Parathyroid adenoma (tissue), 2 donors: Measurements from ENCODE around the gene RUNX3.

Source experiments
- H2AFZ ChIP-seq: fragments of 300-600 bp; sonication (generic); one replicate; pipeline ENCODE4 v1.7.0; 2017; ENCODE audit warnings: antibody characterized with exemption, mild to moderate bottlenecking
- H3K27ac ChIP-seq: fragments of 300-600 bp; sonication (generic); one replicate; pipeline ENCODE4 v1.7.0; 2017
- H3K27me3 ChIP-seq: fragments of 300-600 bp; sonication (generic); one replicate; pipeline ENCODE4 v1.7.0; 2017; ENCODE audit warnings: low read length; ENCODE audit not compliant: control insufficient read depth, insufficient read depth
- H3K36me3 ChIP-seq: fragments of 300-600 bp; sonication (generic); one replicate; pipeline ENCODE4 v1.7.0; 2017; ENCODE audit warnings: low read length; ENCODE audit not compliant: control insufficient read depth, insufficient read depth
- H3K4me1 ChIP-seq: fragments of 300-600 bp; sonication (generic); one replicate; pipeline ENCODE4 v1.7.0; 2017; ENCODE audit warnings: control low read depth
- H3K4me2 ChIP-seq: fragments of 300-600 bp; sonication (generic); one replicate; pipeline ENCODE4 v1.7.0; 2017; ENCODE audit warnings: low read length
- H3K4me3 ChIP-seq: fragments of 300-600 bp; sonication (generic); one replicate; pipeline ENCODE4 v1.7.0; 2017; ENCODE audit warnings: low read depth, low read length
- H3K79me2 ChIP-seq: fragments of 300-600 bp; sonication (generic); one replicate; pipeline ENCODE4 v1.7.0; 2017; ENCODE audit warnings: control low read depth
- H3K9ac ChIP-seq: fragments of 300-600 bp; sonication (generic); one replicate; pipeline ENCODE4 v1.7.0; 2017; ENCODE audit warnings: mild to moderate bottlenecking
- H3K9me3 ChIP-seq: fragments of 300-600 bp; sonication (generic); one replicate; pipeline ENCODE4 v1.7.0; 2017; ENCODE audit warnings: low read length; ENCODE audit not compliant: control insufficient read depth
- TF ChIP-seq, protein P1 (sequence below): fragments of 300-600 bp; sonication (generic); IDR thresholded peaks from one replicate; pipeline ENCODE4 v1.7.0; 2017; ENCODE audit warnings: antibody characterized with exemption, mild to moderate bottlenecking
- donor health status: primary hyperparathyroidism.

Gene RUNX3

DNA sequence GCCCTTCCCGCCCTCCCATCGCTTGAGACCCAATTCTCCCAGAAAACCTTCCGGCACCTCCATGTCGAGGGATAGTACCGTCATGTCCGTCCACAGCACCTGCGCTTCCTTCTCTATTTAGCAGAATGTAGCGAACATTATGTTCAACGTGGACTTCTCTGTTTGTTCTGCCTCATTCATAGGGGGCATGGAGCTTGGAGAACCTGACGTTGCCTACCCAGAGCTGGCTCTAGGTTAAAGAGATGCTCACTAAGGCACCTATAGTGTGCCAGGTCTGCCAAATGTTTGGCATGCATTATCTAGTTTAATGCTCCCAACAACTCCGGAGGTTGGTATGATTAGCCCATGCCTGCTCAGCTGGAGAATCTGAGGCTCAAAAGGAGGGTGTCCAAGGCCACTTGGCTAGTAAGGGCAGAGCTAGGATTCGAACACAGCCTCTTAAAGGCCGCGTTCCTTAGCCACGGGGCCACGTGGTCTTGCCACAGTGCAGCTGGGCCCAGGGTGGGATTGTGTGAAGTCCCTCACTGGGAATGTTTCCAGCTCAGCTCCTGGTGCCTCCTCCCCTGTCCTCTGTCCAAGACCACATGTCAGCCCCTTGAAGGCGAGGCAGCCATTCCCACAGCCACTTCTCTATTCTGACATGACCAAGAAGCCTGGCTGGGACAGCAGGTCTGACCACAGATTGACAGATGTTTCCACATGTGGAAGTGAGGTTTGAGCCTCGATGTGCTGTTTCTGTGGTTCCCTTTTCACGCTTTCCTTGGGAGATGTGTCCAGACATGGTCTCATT is 57.8 kb downstream of the RUNX3 start:
- Histone ChIP-seq H3K27me3 (no peaks in the 10 kb centered on the region), H3K27ac (no peak overlapping the region), H3K79me2 (no peaks in the 10 kb centered on the region), H3K36me3 (no peaks in the 10 kb centered on the region), H3K4me1 (no peaks in the 10 kb centered on the region), H2AFZ (no peak overlapping the region), H3K4me2 (no peak overlapping the region), H3K4me3 (no peak overlapping the region), H3K9me3 (no peaks in the 10 kb centered on the region), H3K9ac (no peak overlapping the region)
- TF ChIP-seq, protein P1, sequence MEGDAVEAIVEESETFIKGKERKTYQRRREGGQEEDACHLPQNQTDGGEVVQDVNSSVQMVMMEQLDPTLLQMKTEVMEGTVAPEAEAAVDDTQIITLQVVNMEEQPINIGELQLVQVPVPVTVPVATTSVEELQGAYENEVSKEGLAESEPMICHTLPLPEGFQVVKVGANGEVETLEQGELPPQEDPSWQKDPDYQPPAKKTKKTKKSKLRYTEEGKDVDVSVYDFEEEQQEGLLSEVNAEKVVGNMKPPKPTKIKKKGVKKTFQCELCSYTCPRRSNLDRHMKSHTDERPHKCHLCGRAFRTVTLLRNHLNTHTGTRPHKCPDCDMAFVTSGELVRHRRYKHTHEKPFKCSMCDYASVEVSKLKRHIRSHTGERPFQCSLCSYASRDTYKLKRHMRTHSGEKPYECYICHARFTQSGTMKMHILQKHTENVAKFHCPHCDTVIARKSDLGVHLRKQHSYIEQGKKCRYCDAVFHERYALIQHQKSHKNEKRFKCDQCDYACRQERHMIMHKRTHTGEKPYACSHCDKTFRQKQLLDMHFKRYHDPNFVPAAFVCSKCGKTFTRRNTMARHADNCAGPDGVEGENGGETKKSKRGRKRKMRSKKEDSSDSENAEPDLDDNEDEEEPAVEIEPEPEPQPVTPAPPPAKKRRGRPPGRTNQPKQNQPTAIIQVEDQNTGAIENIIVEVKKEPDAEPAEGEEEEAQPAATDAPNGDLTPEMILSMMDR = no peak

DNA sequence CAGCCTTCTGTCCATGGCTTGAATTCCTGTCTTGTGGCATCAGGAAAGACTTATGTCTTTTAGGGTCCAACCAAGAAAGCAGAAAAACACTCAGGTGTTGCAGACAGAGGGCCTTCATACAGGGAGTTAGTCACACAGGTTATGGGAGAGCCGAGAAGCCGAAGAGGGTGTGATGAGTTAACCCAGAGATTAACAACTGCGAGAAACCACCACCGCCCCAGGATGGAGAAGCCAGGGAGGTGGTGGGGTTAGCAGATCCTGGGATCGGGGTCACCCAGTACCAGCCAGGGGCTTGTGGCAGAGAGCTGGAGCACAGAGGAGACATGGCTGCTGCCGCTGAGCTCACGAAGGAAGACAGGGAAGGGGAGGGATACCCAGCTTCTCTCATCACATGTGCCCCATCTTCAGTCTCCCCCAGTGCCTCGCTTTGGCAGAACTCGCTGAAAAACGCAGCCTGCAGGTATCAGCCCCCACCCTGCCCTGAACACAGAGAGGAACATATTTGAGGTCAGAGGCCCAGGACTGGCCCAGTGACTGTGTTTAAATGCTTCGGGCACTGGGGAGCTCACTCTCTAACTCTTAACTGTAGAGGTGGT is 58.7 kb downstream of the RUNX3 start:
- H3K9me3 ChIP-seq = no peaks in the 10 kb centered on the region
- H3K27me3 ChIP-seq = no peaks in the 10 kb centered on the region
- no peak overlapping the region for H3K4me3 ChIP-seq
- H3K4me1 ChIP-seq = no peaks in the 10 kb centered on the region
- H3K79me2 ChIP-seq = no peaks in the 10 kb centered on the region
- H3K27ac ChIP-seq = no peak overlapping the region
- no peak overlapping the region for H3K4me2 ChIP-seq
- TF ChIP-seq, protein P1 = no peak
- H2AFZ ChIP-seq = no peak overlapping the region
- no peaks in the 10 kb centered on the region for H3K36me3 ChIP-seq
- no peak overlapping the region for H3K9ac ChIP-seq

DNA sequence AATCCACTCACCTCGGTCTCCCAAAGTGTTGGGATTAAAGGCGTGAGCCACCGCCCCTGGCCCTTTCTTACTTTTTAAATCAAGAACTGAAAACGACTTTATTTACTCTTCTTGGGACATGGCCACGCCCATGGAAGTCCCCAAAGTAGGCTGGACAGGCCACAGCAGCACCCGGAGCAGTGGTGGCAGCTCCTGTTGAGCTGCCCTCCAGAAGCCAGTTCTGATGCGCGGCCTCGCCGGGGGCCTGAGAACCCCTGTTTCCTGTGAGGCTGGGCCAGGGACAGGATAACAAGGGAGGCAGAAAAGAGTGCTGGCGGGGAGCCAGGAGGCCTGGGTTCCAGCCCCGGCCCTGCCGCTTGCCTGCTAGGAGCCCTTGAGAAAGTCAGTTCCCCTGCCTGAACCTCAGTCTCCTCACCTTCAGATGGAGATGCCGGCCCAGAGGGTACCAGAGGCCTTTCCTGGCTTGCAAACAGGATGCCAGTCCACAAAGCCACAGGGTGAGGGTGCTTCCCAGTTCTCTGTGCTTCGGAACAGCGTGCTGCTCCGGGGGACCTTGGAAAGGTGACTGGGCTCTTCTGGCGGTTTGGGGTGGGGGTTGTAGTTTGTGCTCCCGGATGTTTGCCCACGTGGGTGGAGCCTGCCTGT is 59.4 kb downstream of the RUNX3 start:
- no peak overlapping the region for H3K9ac ChIP-seq
- no peaks in the 10 kb centered on the region for H3K9me3 ChIP-seq
- no peaks in the 10 kb centered on the region for H3K27me3 ChIP-seq

DNA sequence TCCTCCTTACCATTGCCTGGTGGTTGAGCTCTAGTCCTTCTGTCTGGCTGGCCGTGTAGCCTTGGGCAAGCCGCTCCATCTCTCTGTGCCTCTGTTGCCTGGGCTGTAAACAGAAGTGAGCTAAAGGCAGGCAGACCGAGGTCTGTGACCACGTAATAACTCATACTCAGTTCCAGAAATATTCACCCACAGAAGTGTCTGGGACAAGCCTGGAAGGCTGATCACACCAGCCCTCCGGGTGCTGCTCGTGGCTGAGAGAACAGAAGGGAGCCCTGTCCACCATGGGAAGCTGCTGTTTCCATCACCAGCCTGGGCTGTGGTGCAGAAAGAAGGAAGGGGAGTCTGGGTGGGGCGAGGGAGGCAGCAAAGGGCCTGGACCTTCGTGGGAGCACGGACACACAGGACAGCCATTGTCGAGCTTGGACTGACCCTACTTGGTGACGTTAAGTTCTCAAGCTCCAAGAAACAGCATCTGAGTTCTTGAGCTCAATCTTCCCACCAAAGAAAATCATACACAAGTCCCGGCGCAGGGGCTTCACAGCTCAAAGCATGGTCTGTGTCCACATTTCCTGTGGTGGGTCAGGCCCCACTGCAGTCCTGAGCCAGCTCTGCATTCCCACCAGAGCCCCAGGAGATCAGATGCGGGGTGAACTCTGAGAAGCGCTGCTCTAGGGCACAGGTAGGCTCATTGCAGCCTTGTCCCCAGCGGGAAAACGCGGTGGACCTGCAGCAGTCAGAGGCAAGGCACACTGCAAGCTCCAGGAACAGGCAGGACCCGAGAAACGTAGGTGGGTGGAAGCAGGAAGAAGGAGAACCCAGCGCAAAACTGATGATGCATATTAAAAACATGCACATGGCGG is 61.8 kb downstream of the RUNX3 start:
- H3K27ac ChIP-seq = no peak overlapping the region
- TF ChIP-seq, protein P1 = no peak
- no peak overlapping the region for H3K4me3 ChIP-seq
- no peaks in the 10 kb centered on the region for H3K9me3 ChIP-seq
- H2AFZ ChIP-seq = no peak overlapping the region
- H3K9ac ChIP-seq = no peak overlapping the region
- H3K27me3 ChIP-seq = no peaks in the 10 kb centered on the region
- H3K4me2 ChIP-seq = no peak overlapping the region
- peaks cover 4% of the 10 kb centered on the region for H3K4me1 ChIP-seq
- no peaks in the 10 kb centered on the region for H3K79me2 ChIP-seq
- no peaks in the 10 kb centered on the region for H3K36me3 ChIP-seq

More for the DNA sequence above, 59.4 kb downstream of the RUNX3 start:
- Histone ChIP-seq H3K4me1 (no peaks in the 10 kb centered on the region), H3K79me2 (no peaks in the 10 kb centered on the region), H3K4me2 (no peak overlapping the region), H2AFZ (no peak overlapping the region), H3K36me3 (no peaks in the 10 kb centered on the region), H3K4me3 (no peak overlapping the region), H3K27ac (no peak overlapping the region)
- TF ChIP-seq, protein P1 = no peak
